Uterus (tissue), 4 donors: ENCODE results near the gene SGCE. TPM values are rescaled to one million over a fixed set of nuclear protein-coding genes. Genes with fewer than 3 reads are reported as not detected.

Source experiments
- DNase-seq, 2 donors: peaks; one replicate each; pipeline ENCODE4 v3.0.0-alpha.2; 2019 to 2020
- H3K27ac ChIP-seq, 2 donors: fragments of 200-600 bp; sonication (generic); 1 replicate in 1 of 2; 2 replicates in 1 of 2; pipeline ENCODE4 v1.5.1; 2016 to 2018
- H3K27me3 ChIP-seq, 2 donors: fragments of 200-600 bp; sonication (generic); one replicate each; pipeline ENCODE4 v1.5.1; 2018 to 2019; ENCODE audit warnings: control low read depth in 1 of 2
- H3K36me3 ChIP-seq, 2 donors: fragments of 200-600 bp; sonication (generic); one replicate each; pipeline ENCODE4 v1.5.1; 2019; ENCODE audit warnings: control low read depth in 1 of 2
- H3K4me1 ChIP-seq, 2 donors: fragments of 200-600 bp; sonication (generic); one replicate each; pipeline ENCODE4 v1.5.1; 2018 to 2019; ENCODE audit warnings: control low read depth in 1 of 2
- H3K4me3 ChIP-seq, 2 donors: fragments of 200-600 bp; sonication (generic); 1 replicate in 1 of 2; 2 replicates in 1 of 2; pipeline ENCODE4 v1.5.1; 2018 to 2019; ENCODE audit warnings: mild to moderate bottlenecking in 1 of 2
- H3K9me3 ChIP-seq, 2 donors: fragments of 200-600 bp; sonication (generic); one replicate each; pipeline ENCODE4 v1.5.1; 2019; ENCODE audit warnings: control low read depth in 1 of 2
- CTCF ChIP-seq, 4 experiments: fragments of 200-600 bp in 2 of 4; fragments of 450-650 bp in 2 of 4; sonication (generic) in 2 of 4; IDR thresholded peaks; one replicate each; pipeline ENCODE4 v1.5.1; 2016 to 2019; ENCODE audit warnings: antibody characterized with exemption in 4 of 4, mild to moderate bottlenecking in 2 of 4, moderate library complexity in 1 of 4
- POLR2A ChIP-seq, 2 donors: fragments of 450-650 bp; IDR thresholded peaks; one replicate each; pipeline ENCODE4 v1.6.1; 2016; ENCODE audit warnings: antibody characterized with exemption in 2 of 2, mild to moderate bottlenecking in 1 of 2, moderate library complexity in 1 of 2
- intact Hi-C: fragments of 100-400 bp; cut with DNase I; formaldehyde crosslinking; loops from one replicate; pipeline ENCODE4 v1.15.1; 2023; ENCODE audit warnings: low total_unique reads
- total RNA-seq, 4 donors: library from RNA; depleted of rRNA in 3 of 4; stranded (reverse); fragments of >200 nt in 3 of 4; gene quantifications; one replicate each; pipeline versions ENCODE4 v1.1.0 to v1.2.4, GENCODE V29; 2014 to 2023
- donor health status: DM: yes; HTN: yes; CAD: no.

The SGCE gene
- total RNA-seq, 4 donors from 2014 or later: 118 to 790 (median 182) TPM

GRCh38 chr7:94584113-94584512 lies 71.8 kb downstream of the SGCE start:
- H3K27ac ChIP-seq: no peak overlapping the region
- TF ChIP-seq CTCF (IDR thresholded peaks at IDR 0.05) (no peak), POLR2A (IDR thresholded peaks at IDR 0.05) (no peak)
- no peak for DNase-seq

GRCh38 chr7:94580601-94581000 lies 75.3 kb downstream of the SGCE start:
- no peaks in the 10 kb centered on the region for H3K27me3 ChIP-seq
- no peaks in the 10 kb centered on the region for H3K36me3 ChIP-seq
- no peak overlapping the region for H3K4me3 ChIP-seq
- DNase-seq: no peak
- no peaks in the 10 kb centered on the region for H3K4me1 ChIP-seq
- no peak for TF ChIP-seq CTCF (IDR thresholded peaks at IDR 0.05)
- no peak for TF ChIP-seq POLR2A (IDR thresholded peaks at IDR 0.05)
- intact Hi-C loops: no loop called here
- no peak overlapping the region for H3K27ac ChIP-seq
- no peaks in the 10 kb centered on the region for H3K9me3 ChIP-seq

More at GRCh38 chr7:94584113-94584512, 71.8 kb downstream of the SGCE start:
- H3K4me3 ChIP-seq: no peak overlapping the region
- intact Hi-C loops: no loop called here
- no peaks in the 10 kb centered on the region for H3K27me3 ChIP-seq
- no peaks in the 10 kb centered on the region for H3K36me3 ChIP-seq
- no peaks in the 10 kb centered on the region for H3K9me3 ChIP-seq
- no peaks in the 10 kb centered on the region for H3K4me1 ChIP-seq

GRCh38 chr7:94579470-94579869 lies 76.5 kb downstream of the SGCE start:
- Histone ChIP-seq H3K36me3 (no peaks in the 10 kb centered on the region), H3K9me3 (peaks cover 0 to 6% of the 10 kb centered on the region in 2 donors), H3K27ac (no peak overlapping the region), H3K4me1 (no peaks in the 10 kb centered on the region), H3K27me3 (no peaks in the 10 kb centered on the region), H3K4me3 (no peak overlapping the region)
- intact Hi-C loops: no loop called here
- TF ChIP-seq CTCF (IDR thresholded peaks at IDR 0.05) (no peak), POLR2A (IDR thresholded peaks at IDR 0.05) (no peak)
- no peak for DNase-seq

- TF ChIP-seq POLR2A (IDR thresholded peaks at IDR 0.05) (no peak), CTCF (IDR thresholded peaks at IDR 0.05) (no peak)
- H3K27ac ChIP-seq: no peak overlapping the region
- H3K4me1 ChIP-seq: no peaks in the 10 kb centered on the region
- H3K36me3 ChIP-seq: no peaks in the 10 kb centered on the region
- peaks cover 0 to 7% of the 10 kb centered on the region in 2 donors for H3K9me3 ChIP-seq
- H3K4me3 ChIP-seq: no peak overlapping the region
- no peaks in the 10 kb centered on the region for H3K27me3 ChIP-seq
- intact Hi-C loops: no loop called here
- no peak for DNase-seq
Measured at GRCh38 chr7:94578614-94579013, 77.3 kb downstream of the SGCE start.

GRCh38 chr7:94577357-94577756 lies 78.6 kb downstream of the SGCE start:
- H3K9me3 ChIP-seq: peaks cover 0 to 7% of the 10 kb centered on the region in 2 donors
- H3K36me3 ChIP-seq: no peaks in the 10 kb centered on the region
- no peak overlapping the region for H3K4me3 ChIP-seq
- no peak for DNase-seq
- no peak for TF ChIP-seq CTCF (IDR thresholded peaks at IDR 0.05)
- TF ChIP-seq POLR2A (IDR thresholded peaks at IDR 0.05): no peak
- intact Hi-C loops: no loop called here
- no peaks in the 10 kb centered on the region for H3K27me3 ChIP-seq
- H3K27ac ChIP-seq: no peak overlapping the region
- no peaks in the 10 kb centered on the region for H3K4me1 ChIP-seq
